Stimulated activated CD8-positive, alpha-beta memory T cell treated with anti-CD3 and anti-CD28 coated beads, Interleukin-2, amount 100 ng/mL, for 1 hour (primary cell): Measurements from ENCODE around the gene ZNF691.
"Not testable (repeated sequence)": the region's sequence is repeated elsewhere in the genome, so short reads cannot be mapped to it uniquely, and the experiment has no call there.

ENCODE experiments used
- DNase-seq, 2 donors: peaks; one replicate each; pipeline ENCODE4 v3.0.0-alpha.2; 2020; ENCODE audit warnings: low read depth in 2 of 2

Gene ZNF691, protein sequence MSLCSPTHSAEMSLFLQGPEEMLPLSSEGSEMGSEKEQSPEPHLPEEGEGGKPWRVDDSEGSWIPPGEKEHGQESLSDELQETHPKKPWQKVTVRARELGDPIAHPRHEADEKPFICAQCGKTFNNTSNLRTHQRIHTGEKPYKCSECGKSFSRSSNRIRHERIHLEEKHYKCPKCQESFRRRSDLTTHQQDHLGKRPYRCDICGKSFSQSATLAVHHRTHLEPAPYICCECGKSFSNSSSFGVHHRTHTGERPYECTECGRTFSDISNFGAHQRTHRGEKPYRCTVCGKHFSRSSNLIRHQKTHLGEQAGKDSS

DNA sequence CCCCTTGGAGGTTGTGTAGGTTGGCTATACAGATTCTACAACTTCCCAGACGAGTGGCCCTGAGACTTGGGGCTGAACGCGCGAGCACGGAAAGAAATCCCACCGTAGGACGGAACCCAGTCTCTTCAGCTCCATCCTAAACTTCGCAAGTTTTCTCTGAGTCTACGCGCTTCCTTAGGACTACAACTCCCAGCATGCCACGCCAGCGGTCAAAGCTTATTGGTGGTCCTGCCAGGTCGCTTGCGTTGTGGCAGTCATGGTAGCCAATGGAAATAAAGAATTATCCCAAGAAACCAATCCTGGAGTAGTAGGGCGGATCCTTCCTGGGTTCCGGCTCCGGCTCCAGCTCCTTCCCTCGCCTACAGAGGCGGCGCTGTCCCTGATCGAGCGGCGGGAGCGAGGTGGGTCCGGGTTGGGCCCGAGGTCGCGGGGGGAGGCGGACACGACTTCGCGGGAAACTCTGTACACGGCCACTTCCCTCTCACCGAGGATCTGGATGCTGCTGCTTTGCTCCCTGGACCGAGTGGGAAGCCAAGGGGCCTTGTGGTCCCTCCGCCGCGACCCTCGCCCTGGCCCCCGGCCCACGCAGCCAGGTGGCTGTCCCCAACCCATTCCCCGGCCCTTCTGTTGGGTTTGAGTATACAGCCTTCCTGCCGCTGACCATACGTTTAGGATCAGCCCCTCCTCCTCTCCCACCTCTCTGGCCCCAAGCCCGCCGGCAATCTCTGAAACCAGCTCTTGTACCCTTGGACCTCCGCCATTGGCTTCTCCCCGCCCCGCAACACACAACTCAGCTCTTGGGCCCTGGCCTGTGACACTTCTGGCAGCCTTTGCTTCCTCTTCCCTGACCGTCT lies at the start of gene ZNF691:
ZNF691 (plus strand) TSS at position 357 of the 854 bp plus-strand sequence. CDS start 3,046 bp downstream, outside the sequence.
- peak; percentile 63 to 70 for DNase-seq

DNA sequence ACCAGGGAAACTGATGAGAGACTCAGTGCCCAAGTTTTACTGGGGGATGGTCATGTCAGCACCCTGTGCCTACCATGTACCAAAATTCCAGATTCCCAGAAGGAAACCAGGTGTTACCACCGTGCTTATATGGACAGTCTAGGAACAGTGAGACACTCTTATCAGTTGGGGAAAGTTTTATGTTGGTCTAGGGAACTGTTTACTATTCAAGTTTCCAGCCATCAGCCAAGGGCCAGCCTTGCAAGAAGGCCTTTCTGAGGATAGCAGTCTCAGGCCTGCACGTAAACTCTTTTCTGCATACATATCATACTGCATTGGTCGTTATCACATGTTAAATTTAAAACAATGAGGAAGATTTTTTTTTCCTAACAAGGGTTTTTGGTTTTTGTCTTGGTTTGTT lies 49.0 kb upstream of the ZNF691 start:
- no peak for DNase-seq

- DNase-seq, result no peak
Observed at GRCh38 chr1:42797979-42798378, 48.4 kb upstream of the ZNF691 start.

GRCh38 chr1:42801832-42802473 lies 44.5 kb upstream of the ZNF691 start:
- no peak for DNase-seq

GRCh38 chr1:42806171-42806570 lies 40.2 kb upstream of the ZNF691 start:
- no peak for DNase-seq

- no peak for DNase-seq
Observed at GRCh38 chr1:42806593-42806992, 39.8 kb upstream of the ZNF691 start.

DNA sequence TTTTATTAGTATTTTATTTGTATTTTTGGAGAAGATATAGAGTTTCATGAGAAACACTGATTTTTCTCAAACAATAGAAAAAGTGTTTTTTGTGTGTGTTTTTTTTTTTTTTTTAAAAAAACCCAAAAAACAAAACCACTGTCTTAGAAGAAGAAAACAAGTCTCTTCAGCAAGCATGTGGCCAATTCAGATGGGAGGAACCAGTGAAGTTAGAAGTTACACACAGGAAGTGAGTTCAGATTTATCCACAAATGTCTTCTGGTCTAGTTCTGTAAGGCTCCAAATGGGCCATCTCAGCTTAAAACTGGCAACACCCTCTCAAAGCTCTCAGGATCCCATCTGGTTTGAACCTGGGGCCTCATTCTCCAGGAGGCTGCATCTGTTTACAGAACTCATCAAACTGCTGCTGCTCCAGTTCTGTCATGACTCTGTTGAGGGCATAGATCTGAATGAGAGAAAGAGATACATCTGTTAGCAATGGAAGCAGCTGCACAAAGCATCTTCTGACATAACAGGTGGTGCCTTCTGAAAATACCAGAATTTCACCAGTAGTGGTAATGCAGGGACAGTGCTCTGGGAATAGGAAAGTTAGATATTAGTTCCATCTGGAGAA lies 39.3 kb upstream of the ZNF691 start:
- DNase-seq, result no peak

GRCh38 chr1:42814815-42815214 lies 31.6 kb upstream of the ZNF691 start:
- DNase-seq, result not testable (repeated sequence)

GRCh38 chr1:42815941-42816584 lies 30.4 kb upstream of the ZNF691 start:
- DNase-seq, result no peak

- DNase-seq, result peak; percentile 93 to 95
Observed at GRCh38 chr1:42816585-42817439, 29.6 kb upstream of the ZNF691 start, which contains the start of the genes ERMAP and SVBP. Gene ERMAP, plus strand, starts transcription at chr1:42817122. Its CDS starts 13,327 bp downstream, at chr1:42830449. Gene SVBP, minus strand, starts transcription at chr1:42817397. Its CDS starts 853 bp downstream, at chr1:42816544.

DNA sequence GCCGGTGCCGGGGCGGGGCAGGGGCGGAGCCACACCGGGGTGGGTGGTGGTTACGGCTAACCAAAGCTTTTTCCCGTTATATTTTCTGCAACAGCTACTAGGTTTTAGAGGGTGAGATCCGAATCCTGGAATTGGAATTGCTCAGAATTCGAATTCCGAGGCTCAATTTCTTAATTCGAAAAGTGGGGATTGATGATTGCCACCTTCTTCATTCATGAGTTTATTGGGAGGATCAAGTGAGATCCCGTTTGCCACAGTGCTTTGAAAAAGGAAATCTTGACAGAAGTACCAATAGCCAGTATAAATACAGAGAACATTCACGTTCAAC lies 29.0 kb upstream of the ZNF691 start:
- no peak for DNase-seq

GRCh38 chr1:42817976-42818375 lies 28.4 kb upstream of the ZNF691 start:
- no peak for DNase-seq

GRCh38 chr1:42820813-42821212 lies 25.6 kb upstream of the ZNF691 start:
- DNase-seq, result no peak

DNA sequence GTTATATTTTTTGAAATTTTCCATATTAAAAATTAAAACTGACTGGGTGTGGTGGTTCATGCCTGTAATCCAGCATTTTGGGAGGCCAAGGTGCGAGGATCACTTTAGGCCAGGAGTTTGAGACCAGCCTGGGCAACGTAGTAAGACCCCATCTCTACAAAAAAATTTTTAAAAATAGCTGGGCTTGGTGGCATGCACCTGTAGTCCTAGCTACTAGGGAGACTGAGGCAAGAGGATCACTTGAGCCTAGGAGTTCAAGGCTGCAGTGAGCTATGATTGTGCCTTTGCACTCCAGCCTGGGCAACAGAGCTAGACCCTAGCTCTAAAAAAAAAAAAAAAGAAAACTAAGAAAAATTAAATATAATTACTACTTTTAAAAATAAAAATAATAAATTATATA lies 24.7 kb upstream of the ZNF691 start:
- no peak for DNase-seq

GRCh38 chr1:42822800-42823392 lies 23.5 kb upstream of the ZNF691 start:
- DNase-seq, result no peak

- no peak for DNase-seq
Observed at GRCh38 chr1:42824481-42825035, 21.9 kb upstream of the ZNF691 start.

- DNase-seq, result no peak
Observed at GRCh38 chr1:42825036-42825851, 21.2 kb upstream of the ZNF691 start.

- no peak for DNase-seq
Observed at GRCh38 chr1:42830631-42831030, 15.8 kb upstream of the ZNF691 start.

- DNase-seq, result no peak
Observed at GRCh38 chr1:42831273-42831672, 15.1 kb upstream of the ZNF691 start.
